HCT116 (cell line): ENCODE measurements around the gene NHLH1. TPM values are rescaled to one million over a fixed set of nuclear protein-coding genes. Genes with fewer than 3 reads are reported as not detected.

Experiments used
- ATAC-seq: fragments of 200-7000 bp; cut with Tn5 transposase; 2 replicates; pipeline ENCODE4 v1.9.1; 2020; ENCODE audit warnings: mild to moderate bottlenecking, moderate library complexity
- BruUV-seq: library from RNA; stranded (reverse); fragments of 400-500 nt; replicated peaks from 2 replicates; lab custom pipeline; 2021; lab: Mats Ljungman, UMichigan
- CTCF ChIA-PET: fragments of 300-600 bp; sonication (Branson Sonifier 250); formaldehyde crosslinking; loops from one replicate; lab custom pipeline; 2021; ENCODE audit warnings: antibody characterized with exemption; lab: Charles Lee
- POLR2A ChIA-PET: fragments of 300-600, 350-600 bp; sonication (Branson Sonifier 250); formaldehyde crosslinking; loops from one replicate; lab custom pipeline; 2021; ENCODE audit warnings: antibody characterized with exemption; lab: Charles Lee
- RAD21 ChIA-PET, 2 experiments: fragments of 300-600 bp; sonication (Branson Sonifier 250); formaldehyde crosslinking; loops; one replicate each; lab custom pipeline; 2023; ENCODE audit warnings: low total read pairs in 2 of 2; ENCODE audit not compliant: uncharacterized antibody in 2 of 2, unreplicated experiment in 2 of 2, low non-redundant PET in 1 of 2; lab: Charles Lee
- DNase-seq: peaks from one replicate; pipeline ENCODE4 v3.0.0-alpha.2; 2010; ENCODE audit warnings: low read depth, low spot score
- H2AFZ ChIP-seq: fragments of 200-600 bp; shearing (Covaris generic), sonication (generic); 2 replicates; pipeline ENCODE4 v1.6.1; 2017; ENCODE audit warnings: low read depth, mixed run types, mixed read lengths, antibody characterized with exemption, low read length; ENCODE audit not compliant: poor library complexity, severe bottlenecking
- H3K27ac ChIP-seq: 2 replicates; pipeline ENCODE4 v1.5.1; 2012; ENCODE audit warnings: low read depth, low read length
- H3K27me3 ChIP-seq: fragments of 200-600 bp; sonication (generic); 2 replicates; pipeline ENCODE4 v1.6.1; 2016; ENCODE audit warnings: mixed run types, low read length, mixed read lengths; ENCODE audit not compliant: insufficient read depth
- H3K36me3 ChIP-seq, 2 experiments: fragments of 200-500 bp in 1 of 2; fragments of 200-600 bp in 1 of 2; sonication (Bioruptor generic) in 1 of 2; sonication (generic) in 1 of 2; 2 replicates each; pipeline versions ENCODE4 v1.5.1 to v1.6.1; 2014 to 2016; ENCODE audit warnings: low read length in 2 of 2, inconsistent platforms in 1 of 2, mixed read lengths in 1 of 2, mixed run types in 1 of 2; ENCODE audit not compliant: insufficient read depth in 2 of 2, control insufficient read depth in 1 of 2
- H3K4me1 ChIP-seq, 2 experiments: fragments of 200-600 bp in 1 of 2; sonication (generic) in 1 of 2; 2 replicates each; pipeline versions ENCODE4 v1.5.1 to v1.6.1; 2012 to 2017; ENCODE audit warnings: low read length in 2 of 2, inconsistent platforms in 1 of 2, mild to moderate bottlenecking in 1 of 2, mixed read lengths in 1 of 2, mixed run types in 1 of 2, moderate library complexity in 1 of 2; ENCODE audit not compliant: insufficient read depth in 2 of 2, control insufficient read depth in 1 of 2
- H3K4me2 ChIP-seq: fragments of 200-600 bp; sonication (generic); 2 replicates; pipeline ENCODE4 v1.6.1; 2017; ENCODE audit warnings: mixed run types, low read length, mixed read lengths
- H3K4me3 ChIP-seq, 2 experiments: fragments of 200-600 bp in 1 of 2; sonication (generic) in 1 of 2; replicated peaks in 1 of 2; 2 replicates each; pipeline ENCODE4 v1.5.1; 2011 to 2016; ENCODE audit warnings: low read length in 2 of 2, control low read depth in 1 of 2, low read depth in 1 of 2, mild to moderate bottlenecking in 1 of 2, mixed read lengths in 1 of 2, mixed run types in 1 of 2
- H3K79me2 ChIP-seq: fragments of 200-600 bp; sonication (generic); 2 replicates; pipeline ENCODE4 v1.6.1; 2017; ENCODE audit warnings: mild to moderate bottlenecking, mixed run types, low read length, moderate library complexity, mixed read lengths; ENCODE audit not compliant: insufficient read depth
- H3K9ac ChIP-seq: fragments of 200-600 bp; sonication (generic); 2 replicates; pipeline ENCODE4 v1.6.1; 2016; ENCODE audit warnings: low read length, mixed read lengths
- H3K9me2 ChIP-seq: fragments of 200-600 bp; sonication (generic), shearing (Covaris generic); 2 replicates; pipeline ENCODE4 v1.6.1; 2017; ENCODE audit warnings: mixed run types, mild to moderate bottlenecking, moderate library complexity; ENCODE audit not compliant: insufficient read depth
- H3K9me3 ChIP-seq, 2 experiments: fragments of 200-500 bp in 1 of 2; fragments of 200-600 bp in 1 of 2; sonication (Bioruptor generic) in 1 of 2; sonication (generic) in 1 of 2; 2 replicates each; pipeline ENCODE4 v1.6.1; 2014 to 2017; ENCODE audit warnings: low read length in 2 of 2, mixed read lengths in 2 of 2, inconsistent platforms in 1 of 2, low read depth in 1 of 2, mild to moderate bottlenecking in 1 of 2, mixed run types in 1 of 2, moderate library complexity in 1 of 2; ENCODE audit not compliant: control insufficient read depth in 1 of 2, insufficient read depth in 1 of 2
- H4K20me1 ChIP-seq: fragments of 200-600 bp; sonication (generic), shearing (Covaris generic); 2 replicates; pipeline ENCODE4 v1.6.1; 2017; ENCODE audit warnings: mixed run types, mild to moderate bottlenecking, moderate library complexity; ENCODE audit not compliant: insufficient read depth
- EGR1 ChIP-seq: IDR thresholded peaks from 2 replicates; pipeline ENCODE4 v1.6.1; 2012; ENCODE audit warnings: low read depth
- ELF1 ChIP-seq: IDR thresholded peaks from 2 replicates; pipeline ENCODE4 v1.6.1; 2012; ENCODE audit warnings: low read depth, borderline replicate concordance
- FOSL1 ChIP-seq: IDR thresholded peaks from 2 replicates; pipeline ENCODE4 v1.6.1; 2012; ENCODE audit warnings: low read depth
- MAX ChIP-seq: IDR thresholded peaks from 2 replicates; pipeline ENCODE4 v1.6.1; 2012
- POLR2A ChIP-seq: IDR thresholded peaks from 2 replicates; pipeline ENCODE4 v1.7.0; 2011; ENCODE audit warnings: borderline replicate concordance; ENCODE audit not compliant: insufficient read depth, insufficient read length; ENCODE audit errors: extremely low read depth
- POLR2AphosphoS5 ChIP-seq: IDR thresholded peaks from 2 replicates; pipeline ENCODE4 v1.6.1; 2011; ENCODE audit warnings: mild to moderate bottlenecking, low read depth, low read length, moderate library complexity
- RAD21 ChIP-seq: IDR thresholded peaks from 2 replicates; pipeline ENCODE4 v1.6.1; 2012; ENCODE audit warnings: low read depth, mild to moderate bottlenecking
- SIN3A ChIP-seq: IDR thresholded peaks from 2 replicates; pipeline ENCODE4 v1.6.1; 2012; ENCODE audit warnings: low read depth
- SP1 ChIP-seq: IDR thresholded peaks from 2 replicates; pipeline ENCODE4 v1.6.1; 2012; ENCODE audit warnings: low read depth
- TCF7L2 ChIP-seq: IDR thresholded peaks from 2 replicates; pipeline ENCODE4 v1.7.0; 2011; ENCODE audit warnings: borderline replicate concordance, inconsistent platforms; ENCODE audit not compliant: insufficient read depth, insufficient read length; ENCODE audit errors: extremely low read depth
- YY1 ChIP-seq: IDR thresholded peaks from 2 replicates; pipeline ENCODE4 v1.6.1; 2011; ENCODE audit warnings: low read length, low read depth, moderate library complexity, mild to moderate bottlenecking; ENCODE audit not compliant: insufficient replicate concordance; ENCODE audit errors: extremely low read depth
- ZFX ChIP-seq: fragments of 450-650 bp; IDR thresholded peaks from 2 replicates; pipeline ENCODE4 v1.6.1; 2017
- intact Hi-C: fragments of 100-400 bp; cut with micrococcal nuclease; formaldehyde crosslinking; loops from 2 replicates; pipeline ENCODE4 v1.10.0; 2022
- total RNA-seq: library from RNA; stranded (reverse); gene quantifications from one replicate; pipeline ENCODE4 v1.2.1, GENCODE V29; 2021; ENCODE audit not compliant: unreplicated experiment

The NHLH1 gene
- total RNA-seq, 1 experiment from 2014 or later = 0.12 TPM

GRCh38 chr1:160342953-160343869, 23.7 kb upstream of the NHLH1 start, which contains the start of the genes COPA and NCSTN:
TSS of gene COPA (minus strand) at chr1:160343250. CDS start at chr1:160343170, 80 bp downstream.
TSS of gene NCSTN (plus strand) at chr1:160343383. CDS start at chr1:160343397, 14 bp downstream.
- Histone ChIP-seq H3K79me2 (peaks cover 67% of the 10 kb centered on the region), H3K27ac (peak within 1 kb of the TSS; percentile 59), H4K20me1 (no peaks in the 10 kb centered on the region), H3K9me3 (no peaks in the 10 kb centered on the region), H3K4me3 (peak within 1 kb of the TSS; percentile 89 to 97), H3K9me2 (no peaks in the 10 kb centered on the region), H3K9ac (peak within 1 kb of the TSS; percentile 77), H3K4me2 (peak within 1 kb of the TSS; percentile 76), H3K4me1 (peaks cover 4 to 12% of the 10 kb centered on the region in 2 experiments; a peak in 3 of 4 replicates), H3K36me3 (peaks cover 21 to 22% of the 10 kb centered on the region in 2 experiments), H3K27me3 (no peaks in the 10 kb centered on the region), H2AFZ (no peak within 1 kb of the TSS)
- BruUV-seq = no TSS peak
- CTCF ChIA-PET = no interaction called here
- DNase-seq = peak; percentile 92
- POLR2A ChIA-PET = no interaction called here
- RAD21 ChIA-PET = no interaction called here
- TF ChIP-seq SP1 = no peak
- 0 out of 2 replicates have a peak, but pooled peaks have one; percentile 21 for TF ChIP-seq EGR1
- no peak for TF ChIP-seq RAD21
- peak; percentile 35 for TF ChIP-seq ZFX
- TF ChIP-seq ELF1 = peak; percentile 93
- TF ChIP-seq POLR2A = peak; percentile 80
- TF ChIP-seq SIN3A = peak; percentile 93; the same call in 1 of the 2 replicates
- peak; percentile 73 for TF ChIP-seq TCF7L2
- TF ChIP-seq FOSL1 = no peak; the same call in 1 of the 2 replicates
- TF ChIP-seq MAX = peak; percentile 70
- TF ChIP-seq POLR2AphosphoS5 = peak; percentile 95
- peak; percentile 96 for TF ChIP-seq YY1
- ATAC-seq = peak; percentile 98
- intact Hi-C loops = no loop called here
